GM23338 (cell line): ENCODE measurements around the gene DSCAML1. TPM values are rescaled to one million over a fixed set of nuclear protein-coding genes. Genes with fewer than 3 reads are reported as not detected.

Experiments used
- ATAC-seq: fragments of 200-7000 bp; cut with Tn5 transposase; 3 replicates; pipeline ENCODE4 v1.9.1; 2020
- DNase-seq: peaks from one replicate; pipeline ENCODE4 v3.0.0-alpha.2; 2015; ENCODE audit warnings: low spot score
- H2AFZ ChIP-seq: fragments of 200-600 bp; sonication (generic); 2 replicates; pipeline ENCODE4 v1.8.0; 2016; ENCODE audit warnings: antibody characterized with exemption, mild to moderate bottlenecking, moderate library complexity
- H3F3A ChIP-seq: fragments of 200-600 bp; sonication (generic); replicated peaks from 2 replicates; pipeline ENCODE4 v1.8.0; 2017; ENCODE audit warnings: antibody characterized with exemption, mixed run types, low read depth
- H3K27ac ChIP-seq: fragments of 200-600 bp; sonication (generic); 2 replicates; pipeline ENCODE4 v1.6.1; 2016; ENCODE audit warnings: low read depth
- H3K27me3 ChIP-seq: fragments of 200-600 bp; sonication (generic); 2 replicates; pipeline ENCODE4 v1.8.0; 2016; ENCODE audit warnings: mild to moderate bottlenecking, mixed run types, moderate library complexity; ENCODE audit not compliant: insufficient read depth
- H3K36me3 ChIP-seq: fragments of 200-600 bp; sonication (generic); 2 replicates; pipeline ENCODE4 v1.8.0; 2016; ENCODE audit warnings: mild to moderate bottlenecking; ENCODE audit not compliant: insufficient read depth
- H3K4me1 ChIP-seq: fragments of 200-600 bp; sonication (generic); 2 replicates; pipeline ENCODE4 v1.8.0; 2016; ENCODE audit warnings: mild to moderate bottlenecking, moderate library complexity; ENCODE audit not compliant: insufficient read depth
- H3K4me2 ChIP-seq: fragments of 200-600 bp; sonication (generic); 2 replicates; pipeline ENCODE4 v1.7.1; 2017; ENCODE audit warnings: mixed run types
- H3K4me3 ChIP-seq: fragments of 200-600 bp; sonication (generic); 2 replicates; pipeline ENCODE4 v1.6.1; 2016; ENCODE audit warnings: mixed run types
- H3K79me2 ChIP-seq: fragments of 200-600 bp; sonication (generic); replicated peaks from 2 replicates; pipeline ENCODE4 v1.8.0; 2017; ENCODE audit warnings: mild to moderate bottlenecking; ENCODE audit not compliant: insufficient read depth
- H3K9me2 ChIP-seq: fragments of 200-600 bp; sonication (generic); 2 replicates; pipeline ENCODE4 v1.8.0; 2017; ENCODE audit not compliant: insufficient read depth
- H4K20me1 ChIP-seq: fragments of 200-600 bp; sonication (generic); replicated peaks from 2 replicates; pipeline ENCODE4 v1.8.0; 2017; ENCODE audit warnings: mild to moderate bottlenecking; ENCODE audit not compliant: insufficient read depth
- H3K27ac Mint-ChIP-seq: 2 replicates; pipeline ENCODE4 v1.8.0; 2020; ENCODE audit warnings: inconsistent platforms, mild to moderate bottlenecking, moderate library complexity, mixed read lengths
- H3K27me3 Mint-ChIP-seq: 3 replicates; pipeline ENCODE4 v1.8.0; 2022; ENCODE audit warnings: low read depth, mild to moderate bottlenecking, moderate library complexity, mixed read lengths, inconsistent platforms; ENCODE audit not compliant: insufficient read depth, poor library complexity
- H3K36me3 Mint-ChIP-seq: 3 replicates; pipeline ENCODE4 v1.8.0; 2021; ENCODE audit warnings: low read depth, mild to moderate bottlenecking, inconsistent platforms, moderate library complexity, mixed read lengths
- H3K4me1 Mint-ChIP-seq: 3 replicates; pipeline ENCODE4 v1.8.0; 2020; ENCODE audit warnings: mild to moderate bottlenecking, inconsistent platforms, mixed read lengths
- H3K4me3 Mint-ChIP-seq: 3 replicates; pipeline ENCODE4 v1.8.0; 2021; ENCODE audit warnings: moderate library complexity, mild to moderate bottlenecking, inconsistent platforms, mixed read lengths
- H3K9me3 Mint-ChIP-seq: 3 replicates; pipeline ENCODE4 v1.8.0; 2020; ENCODE audit warnings: moderate library complexity, mild to moderate bottlenecking, inconsistent platforms, mixed read lengths
- CREB1 ChIP-seq: fragments of 250-450 bp; sonication (Bioruptor Pico); IDR thresholded peaks from 2 replicates; pipeline ENCODE4 v1.5.0; 2020; ENCODE audit warnings: low read depth, mild to moderate bottlenecking, moderate library complexity
- CTCF ChIP-seq, 2 experiments: fragments of 200-600 bp in 1 of 2; sonication (generic) in 1 of 2; conservative IDR thresholded peaks; 2 replicates each; pipeline versions ENCODE4 v1.5.1 to v1.6.1; 2016 to 2017; ENCODE audit warnings: antibody characterized with exemption in 2 of 2, low read depth in 2 of 2, mild to moderate bottlenecking in 2 of 2, moderate library complexity in 1 of 2
- ETS1 ChIP-seq: IDR thresholded peaks from 2 replicates; pipeline ENCODE4 v1.6.1; 2016; ENCODE audit warnings: antibody characterized with exemption
- EZH2 ChIP-seq: fragments of 200-600 bp; sonication (generic); IDR thresholded peaks from one replicate; pipeline ENCODE4 v1.8.0; 2017; ENCODE audit warnings: antibody characterized with exemption, mild to moderate bottlenecking, low read depth; ENCODE audit not compliant: unreplicated experiment
- EZH2phosphoT487 ChIP-seq: fragments of 200-600 bp; sonication (generic); IDR thresholded peaks from one replicate; pipeline ENCODE4 v1.8.1; 2018; ENCODE audit warnings: antibody characterized with exemption; ENCODE audit not compliant: unreplicated experiment
- JUNB ChIP-seq: IDR thresholded peaks from one replicate; pipeline ENCODE4 v1.6.1; 2016; ENCODE audit warnings: antibody characterized with exemption; ENCODE audit not compliant: unreplicated experiment
- NANOG ChIP-seq: IDR thresholded peaks from 2 replicates; pipeline ENCODE4 v1.6.1; 2016; ENCODE audit warnings: antibody characterized with exemption, borderline replicate concordance
- POLR2AphosphoS5 ChIP-seq: IDR thresholded peaks from 2 replicates; pipeline ENCODE4 v1.6.1; 2016; ENCODE audit warnings: antibody characterized with exemption, low read depth
- REST ChIP-seq: IDR thresholded peaks from one replicate; pipeline ENCODE4 v1.6.1; 2018; ENCODE audit warnings: antibody characterized with exemption; ENCODE audit not compliant: unreplicated experiment
- ZNF114 ChIP-seq: fragments of 250-450 bp; sonication (Bioruptor Pico); IDR thresholded peaks from 2 replicates; pipeline ENCODE4 v1.5.0; 2020; ENCODE audit warnings: mild to moderate bottlenecking, moderate library complexity
- ZNF331 ChIP-seq: fragments of 250-450 bp; sonication (Bioruptor Pico); IDR thresholded peaks from 2 replicates; pipeline ENCODE4 v1.5.0; 2020; ENCODE audit warnings: low read depth, mild to moderate bottlenecking, moderate library complexity
- ZNF462 ChIP-seq: fragments of 250-450 bp; sonication (Bioruptor Pico); IDR thresholded peaks from 2 replicates; pipeline ENCODE4 v1.5.0; 2020; ENCODE audit warnings: mild to moderate bottlenecking, moderate library complexity
- polyA plus RNA-seq: library from polyadenylated mRNA; unstranded; fragments of >200 nt; fragmentation: Nextera tagmentation; extraction: Ambion mirVana; gene quantifications from 2 replicates; pipeline ENCODE4 v1.2.1, GENCODE V29; 2016
- total RNA-seq: library from RNA; depleted of rRNA; stranded (reverse); fragments of >200 nt; shearing (Covaris generic); gene quantifications from 2 replicates; pipeline ENCODE4 v1.2.3, GENCODE V29; 2014

The DSCAML1 gene
- total and polyA plus RNA-seq, 2 experiments from 2014 or later, result 0.17 TPM; not detected in 1

- Mint-ChIP-seq H3K36me3 (no peaks in the 10 kb centered on the region), H3K9me3 (no peaks in the 10 kb centered on the region), H3K4me1 (peaks cover 16% of the 10 kb centered on the region), H3K27ac (no peak overlapping the region), H3K27me3 (peaks cover 20% of the 10 kb centered on the region), H3K4me3 (no peak overlapping the region)
- no peaks in the 10 kb centered on the region for H3K36me3 ChIP-seq
- no peaks in the 10 kb centered on the region for H3K9me2 ChIP-seq
- no peak overlapping the region for H2AFZ ChIP-seq
- no peak overlapping the region for H3K27ac ChIP-seq
- H3F3A ChIP-seq, result no peaks in the 10 kb centered on the region
- no peak for DNase-seq
- no peak overlapping the region for H3K4me3 ChIP-seq
- no peaks in the 10 kb centered on the region for H3K4me1 ChIP-seq
- no peaks in the 10 kb centered on the region for H3K79me2 ChIP-seq
- peak; percentile 35 for ATAC-seq
- no peak overlapping the region for H3K4me2 ChIP-seq
- TF ChIP-seq JUNB (no peak), NANOG (no peak), ZNF331 (CRISPR knock-in tag) (no peak), EZH2 (no peak), REST (no peak), EZH2phosphoT487 (no peak), POLR2AphosphoS5 (no peak), ETS1 (no peak), CTCF (conservative IDR thresholded peaks at IDR 0.05; ENCODE audit: low read depth in 2 of 2) (no peak), ZNF462 (CRISPR knock-in tag) (no peak), CREB1 (CRISPR knock-in tag) (no peak), ZNF114 (CRISPR knock-in tag) (no peak)
- H4K20me1 ChIP-seq, result no peaks in the 10 kb centered on the region
- no peaks in the 10 kb centered on the region for H3K27me3 ChIP-seq
Observed at GRCh38 chr11:117830674-117831351, 33.8 kb upstream of the DSCAML1 start.
